Subcutaneous abdominal adipose tissue (tissue), 5 donors: ENCODE data around the gene GABBR1.

ENCODE experiments used
- H3K27ac ChIP-seq: one replicate; pipeline ENCODE4 v1.7.0; 2013; ENCODE audit warnings: low read depth, mild to moderate bottlenecking, inconsistent platforms, low read length, moderate library complexity
- H3K27me3 ChIP-seq, 5 donors: one replicate each; pipeline ENCODE4 v1.7.0; 2013; ENCODE audit warnings: low read length in 5 of 5, inconsistent platforms in 1 of 5; ENCODE audit not compliant: control insufficient read depth in 5 of 5, insufficient read depth in 4 of 5
- H3K36me3 ChIP-seq, 5 donors: one replicate each; pipeline ENCODE4 v1.7.0; 2013; ENCODE audit warnings: low read length in 5 of 5; ENCODE audit not compliant: control insufficient read depth in 5 of 5, insufficient read depth in 5 of 5
- H3K4me1 ChIP-seq, 5 donors: one replicate each; pipeline ENCODE4 v1.7.0; 2013; ENCODE audit warnings: low read length in 5 of 5, mild to moderate bottlenecking in 3 of 5, moderate library complexity in 1 of 5; ENCODE audit not compliant: control insufficient read depth in 5 of 5, insufficient read depth in 5 of 5
- H3K4me3 ChIP-seq, 5 donors: one replicate each; pipeline ENCODE4 v1.7.0; 2013; ENCODE audit warnings: low read length in 5 of 5, low read depth in 1 of 5
- H3K9ac ChIP-seq, 5 donors: one replicate each; pipeline ENCODE4 v1.7.0; 2013; ENCODE audit warnings: low read length in 5 of 5, mild to moderate bottlenecking in 4 of 5, moderate library complexity in 3 of 5
- H3K9me3 ChIP-seq, 5 donors: one replicate each; pipeline ENCODE4 v1.7.0; 2013; ENCODE audit warnings: low read length in 5 of 5; ENCODE audit not compliant: control insufficient read depth in 5 of 5
- donor health status: healthy.
- donor health status: healthy.
- donor health status: healthy.
- donor health status: healthy.
- donor health status: healthy.

Gene GABBR1

DNA sequence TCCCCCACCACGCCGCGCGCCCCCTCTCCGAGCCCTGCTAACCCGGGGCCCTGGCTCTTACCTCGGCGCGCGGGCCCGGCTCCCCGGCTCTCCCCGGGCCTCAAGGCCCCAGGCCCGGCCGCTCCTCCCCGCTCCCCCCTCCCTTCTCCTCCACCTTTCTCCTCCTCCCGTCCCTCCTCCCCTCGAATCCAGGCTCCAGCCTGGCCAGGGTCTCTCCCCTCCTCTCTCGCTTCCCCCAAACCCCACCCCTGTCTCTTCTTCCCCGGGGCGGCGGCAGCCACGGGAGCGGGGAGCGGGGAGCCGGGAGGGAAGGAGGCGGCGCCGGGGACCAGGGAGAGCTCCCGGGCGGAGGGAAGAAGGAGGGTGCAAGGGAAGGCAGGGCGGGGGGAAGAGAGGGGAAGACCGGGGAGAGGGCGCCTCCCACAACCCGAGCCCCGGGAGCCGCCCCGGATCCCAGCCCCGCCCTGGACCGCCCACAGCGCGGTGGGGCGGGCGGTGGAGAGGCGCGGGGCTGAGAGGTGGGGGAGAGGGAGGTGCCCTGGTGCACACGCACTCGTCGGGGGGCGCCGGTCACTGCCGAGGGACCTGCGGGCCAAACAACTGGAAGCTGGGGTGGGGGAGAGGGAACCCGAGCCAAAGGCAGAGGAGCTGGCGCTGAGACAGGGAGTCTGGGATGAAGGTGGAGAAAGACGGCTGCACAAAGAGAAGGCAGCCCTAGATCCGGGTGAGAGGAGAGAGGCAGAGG lies at the start of gene GABBR1:
GABBR1 (minus strand) TSS at position 395 of the 745 bp plus-strand sequence. CDS start 798 bp downstream, outside the sequence.
- no peaks in the 10 kb centered on the region for H3K36me3 ChIP-seq
- H3K4me3 ChIP-seq = peak within 1 kb of the TSS; percentile 61 to 82 (median 72)
- H3K9me3 ChIP-seq = no peaks in the 10 kb centered on the region
- peak within 1 kb of the TSS in 4 of 5 donors; percentile 40 to 71 (median 56) for H3K9ac ChIP-seq
- H3K4me1 ChIP-seq = peaks cover 4 to 37% (median 30%) of the 10 kb centered on the region in 5 donors
- H3K27ac ChIP-seq = no peak within 1 kb of the TSS
- H3K27me3 ChIP-seq = peaks cover 0 to 11% (median 3%) of the 10 kb centered on the region in 5 donors

DNA sequence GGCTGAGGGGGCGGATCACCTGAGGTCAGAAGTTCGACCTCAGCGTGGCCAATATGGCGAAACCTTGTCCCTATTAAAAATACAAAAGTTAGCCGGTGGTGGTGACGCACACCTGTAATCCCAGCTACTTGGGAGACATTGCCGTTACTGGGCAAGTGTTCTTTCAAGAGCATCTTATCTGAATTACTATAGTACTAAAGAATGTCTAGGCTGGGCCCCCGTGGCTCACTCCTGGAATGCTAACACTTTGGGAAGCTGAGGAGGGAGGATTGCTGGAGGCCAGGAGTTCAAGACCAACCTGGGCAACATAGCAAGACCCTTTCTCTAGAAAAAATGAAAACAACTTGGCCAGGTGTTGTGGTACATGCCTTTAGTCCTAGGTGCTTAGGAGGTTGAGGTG lies 48.8 kb upstream of the GABBR1 start:
- Histone ChIP-seq H3K4me3 (no peak overlapping the region), H3K27ac (no peak overlapping the region), H3K9ac (no peak overlapping the region), H3K27me3 (peaks cover 0 to 11% (median 7%) of the 10 kb centered on the region in 5 donors), H3K9me3 (peaks cover 0 to 9% (median 0%) of the 10 kb centered on the region in 5 donors), H3K36me3 (no peaks in the 10 kb centered on the region), H3K4me1 (peaks cover 0 to 4% (median 0%) of the 10 kb centered on the region in 5 donors)

DNA sequence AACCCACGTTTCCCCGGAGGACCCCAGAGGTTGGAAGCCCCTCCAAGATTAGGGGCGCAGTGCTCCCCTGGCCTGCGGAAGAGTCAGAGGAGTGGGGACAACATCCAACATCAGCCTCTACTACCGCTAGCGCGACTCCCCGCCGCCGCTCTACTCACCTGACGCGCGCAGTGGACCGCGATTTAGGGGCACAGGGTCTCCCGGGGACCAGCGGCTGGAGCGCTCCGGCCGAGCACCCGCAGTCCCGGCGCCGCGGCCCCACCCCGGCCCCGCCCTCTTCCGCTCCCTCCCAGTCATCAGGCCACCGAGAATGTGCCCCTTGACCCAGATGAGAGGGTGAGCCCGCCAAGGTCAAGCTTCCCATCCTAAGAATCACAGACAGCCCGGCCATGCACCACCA lies 47.9 kb upstream of the GABBR1 start, which contains the start of gene ZFP57:
ZFP57 (minus strand) TSS at position 249 of the 400 bp plus-strand sequence. CDS start 4,149 bp downstream, outside the sequence.
- Histone ChIP-seq H3K4me1 (peaks cover 0 to 4% (median 0%) of the 10 kb centered on the region in 5 donors), H3K27me3 (peaks cover 0 to 11% (median 7%) of the 10 kb centered on the region in 5 donors), H3K27ac (no peak within 1 kb of the TSS), H3K9me3 (peaks cover 0 to 9% (median 0%) of the 10 kb centered on the region in 5 donors), H3K36me3 (no peaks in the 10 kb centered on the region), H3K9ac (no peak within 1 kb of the TSS), H3K4me3 (peak within 1 kb of the TSS in 1 of 5 donors; percentile 55)

DNA sequence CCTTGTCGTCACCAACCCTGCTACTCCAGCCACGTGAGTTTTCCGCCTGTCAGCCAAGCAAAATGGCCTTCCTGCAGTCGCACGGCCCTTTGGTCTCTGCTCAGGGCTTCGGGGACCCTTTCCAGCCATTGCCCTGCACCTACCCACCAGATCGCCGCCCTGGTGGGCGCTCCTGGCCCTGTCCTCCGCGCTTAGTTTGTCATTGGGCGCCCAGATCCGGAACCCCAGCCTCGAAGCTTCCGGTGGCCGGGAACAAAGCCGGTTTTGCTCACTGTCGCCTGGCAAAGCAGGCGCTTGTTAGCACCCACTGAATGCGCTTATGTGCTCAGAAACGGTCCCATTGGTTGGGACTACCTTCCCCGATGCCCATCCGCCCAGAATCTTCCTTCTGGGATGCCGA lies 47.4 kb upstream of the GABBR1 start:
- Histone ChIP-seq H3K4me3 (peak overlapping the region in 1 of 5 donors; percentile 55), H3K27me3 (peaks cover 0 to 11% (median 3%) of the 10 kb centered on the region in 5 donors), H3K4me1 (peaks cover 0 to 4% (median 0%) of the 10 kb centered on the region in 5 donors), H3K9ac (no peak overlapping the region), H3K36me3 (no peaks in the 10 kb centered on the region), H3K27ac (no peak overlapping the region), H3K9me3 (peaks cover 0 to 6% (median 0%) of the 10 kb centered on the region in 5 donors)

DNA sequence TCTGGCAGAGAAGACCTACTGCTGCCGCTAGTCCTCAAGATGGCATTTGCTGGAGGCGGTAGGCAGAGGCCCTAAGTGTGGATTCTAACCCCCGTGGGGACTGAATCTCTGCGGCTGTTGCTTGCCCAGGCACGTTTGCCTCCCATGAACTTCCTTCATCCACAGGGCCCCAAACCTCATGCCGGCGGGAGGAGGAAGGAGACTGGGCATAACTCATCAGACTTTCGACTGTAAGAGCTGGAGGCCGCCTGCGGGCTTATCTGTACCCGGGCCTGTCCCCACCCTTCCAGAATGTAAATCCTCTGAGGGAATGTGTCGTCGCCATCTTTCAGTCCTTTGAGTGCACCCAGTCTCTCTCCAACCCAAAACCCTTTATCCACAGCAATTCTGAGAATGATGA lies 47.0 kb upstream of the GABBR1 start:
- H3K36me3 ChIP-seq = no peaks in the 10 kb centered on the region
- no peak overlapping the region for H3K9ac ChIP-seq
- no peak overlapping the region for H3K27ac ChIP-seq
- H3K9me3 ChIP-seq = peaks cover 0 to 3% (median 0%) of the 10 kb centered on the region in 5 donors
- H3K4me1 ChIP-seq = peaks cover 0 to 4% (median 0%) of the 10 kb centered on the region in 5 donors
- H3K4me3 ChIP-seq = peak overlapping the region in 1 of 5 donors; percentile 55
- H3K27me3 ChIP-seq = peaks cover 0 to 11% (median 2%) of the 10 kb centered on the region in 5 donors

DNA sequence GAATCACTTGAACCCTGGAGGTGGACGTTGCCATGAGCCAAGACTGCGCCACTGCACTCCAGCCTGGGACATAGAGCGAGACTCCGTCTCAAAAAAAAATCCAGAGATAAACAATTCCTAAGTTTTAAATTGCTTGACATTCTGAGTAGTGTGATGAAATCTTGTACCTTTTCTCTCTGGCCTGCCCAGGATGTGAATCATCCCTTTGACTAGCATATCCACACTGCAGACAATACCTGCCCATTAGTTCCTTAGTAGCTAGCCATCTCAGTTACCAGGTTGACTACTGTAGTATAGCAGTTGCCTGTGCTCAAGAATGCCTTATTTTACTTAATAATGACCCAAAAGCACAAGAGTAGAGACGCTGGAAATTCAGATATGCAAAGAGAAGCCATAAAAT lies 45.1 kb upstream of the GABBR1 start:
- H3K4me3 ChIP-seq = no peak overlapping the region
- no peak overlapping the region for H3K27ac ChIP-seq
- H3K9me3 ChIP-seq = no peaks in the 10 kb centered on the region
- no peak overlapping the region for H3K9ac ChIP-seq
- H3K27me3 ChIP-seq = peaks cover 0 to 11% (median 2%) of the 10 kb centered on the region in 5 donors
- peaks cover 0 to 4% (median 0%) of the 10 kb centered on the region in 5 donors for H3K4me1 ChIP-seq
- no peaks in the 10 kb centered on the region for H3K36me3 ChIP-seq

DNA sequence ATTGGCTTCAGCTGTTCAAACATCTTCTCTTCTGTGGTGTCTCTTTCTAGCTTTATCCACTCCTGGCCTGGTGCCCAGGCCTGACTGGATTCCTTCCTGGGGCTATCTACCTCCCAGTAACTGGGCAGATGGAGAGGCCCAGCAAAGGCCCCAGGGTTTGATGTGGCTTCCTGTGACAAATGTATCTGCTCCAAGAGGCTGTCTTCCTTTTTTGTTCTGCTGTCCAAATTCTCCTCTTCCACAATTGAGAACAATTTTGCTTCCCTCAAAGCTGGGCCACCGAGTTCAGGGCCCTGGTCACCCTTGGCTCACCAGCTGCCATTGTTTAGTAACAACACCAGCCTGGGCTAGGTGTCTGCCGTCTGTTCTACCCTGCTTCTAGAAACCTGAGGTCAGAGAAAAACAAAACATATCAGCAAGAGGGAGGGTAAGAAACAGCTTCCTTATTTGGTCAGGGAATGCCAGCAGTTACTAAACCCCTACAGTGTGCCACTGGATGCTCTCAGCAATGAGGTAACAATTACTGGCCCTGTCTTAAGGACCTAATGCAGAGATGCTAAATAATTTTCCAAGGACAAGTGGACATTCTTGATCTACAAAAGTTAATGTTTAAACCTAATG lies 44.1 kb upstream of the GABBR1 start:
- no peak overlapping the region for H3K27ac ChIP-seq
- H3K9ac ChIP-seq = no peak overlapping the region
- H3K36me3 ChIP-seq = no peaks in the 10 kb centered on the region

DNA sequence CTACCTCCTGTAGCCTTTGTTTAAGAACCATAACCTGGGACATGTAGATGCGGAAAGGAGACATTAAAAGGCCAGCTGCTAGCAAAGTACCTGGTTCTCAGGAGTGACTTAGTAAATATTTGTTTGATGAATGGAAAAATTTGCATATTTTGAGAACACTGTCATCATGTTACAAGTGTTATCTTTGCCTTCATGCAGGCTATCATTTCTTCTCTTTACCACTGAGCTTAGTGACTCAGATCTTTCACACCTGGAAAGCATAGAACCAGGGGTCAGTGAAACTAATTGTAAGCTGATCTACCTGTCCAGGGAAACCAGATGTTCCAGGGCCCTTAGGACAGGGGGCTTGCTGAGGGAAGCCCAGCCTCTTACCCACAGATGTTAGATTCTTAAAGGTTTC lies 42.6 kb upstream of the GABBR1 start:
- Histone ChIP-seq H3K36me3 (no peaks in the 10 kb centered on the region), H3K9ac (no peak overlapping the region), H3K9me3 (no peaks in the 10 kb centered on the region), H3K4me1 (no peaks in the 10 kb centered on the region), H3K27ac (no peak overlapping the region), H3K4me3 (no peak overlapping the region), H3K27me3 (peaks cover 0 to 15% (median 9%) of the 10 kb centered on the region in 5 donors)

More for the DNA sequence above, 44.1 kb upstream of the GABBR1 start:
- Histone ChIP-seq H3K27me3 (peaks cover 0 to 11% (median 9%) of the 10 kb centered on the region in 5 donors), H3K4me3 (no peak overlapping the region), H3K9me3 (no peaks in the 10 kb centered on the region), H3K4me1 (peaks cover 0 to 4% (median 0%) of the 10 kb centered on the region in 5 donors)

DNA sequence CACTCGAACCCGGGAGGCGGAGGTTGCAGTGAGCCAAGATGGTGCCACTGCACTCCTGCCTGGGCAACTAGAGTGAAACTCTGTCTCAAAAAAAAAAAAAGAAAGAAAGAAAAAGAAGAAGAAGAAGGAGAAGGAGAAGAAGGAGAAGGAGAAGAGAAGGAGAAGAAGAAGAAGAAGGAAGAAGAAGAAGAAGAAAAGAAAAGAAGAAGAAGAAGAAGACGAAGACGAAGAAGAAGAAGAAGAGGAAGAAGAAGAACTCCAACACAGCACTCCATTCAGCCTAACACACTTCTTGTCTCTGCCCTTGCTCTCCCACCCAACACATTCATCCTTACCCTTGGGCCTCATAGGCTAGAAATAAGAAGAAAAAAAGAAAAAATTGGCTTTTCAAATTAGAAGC lies 41.0 kb upstream of the GABBR1 start:
- Histone ChIP-seq H3K36me3 (no peaks in the 10 kb centered on the region), H3K4me3 (no peak overlapping the region), H3K9me3 (no peaks in the 10 kb centered on the region), H3K4me1 (no peaks in the 10 kb centered on the region), H3K27ac (no peak overlapping the region), H3K9ac (no peak overlapping the region), H3K27me3 (peaks cover 0 to 18% (median 7%) of the 10 kb centered on the region in 5 donors)

DNA sequence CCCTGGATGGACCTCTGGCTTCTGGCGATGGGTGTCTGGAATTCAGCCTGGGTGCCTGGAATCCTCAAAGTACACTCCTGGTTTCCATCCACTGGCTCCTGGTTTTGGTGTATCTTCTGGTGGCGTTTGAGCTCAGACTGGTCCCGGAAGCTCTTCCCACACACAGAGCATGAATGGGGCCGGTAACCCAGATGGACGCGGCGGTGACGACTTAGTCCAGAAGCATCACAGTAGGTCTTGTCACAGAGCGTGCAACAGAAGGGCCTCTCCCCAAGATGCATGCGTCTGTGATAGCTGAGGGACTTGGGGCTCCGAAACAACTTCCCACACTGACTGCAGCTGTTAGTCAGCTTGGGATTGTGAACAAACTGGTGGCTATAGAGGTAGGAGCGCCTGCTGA lies 40.2 kb upstream of the GABBR1 start:
- no peaks in the 10 kb centered on the region for H3K9me3 ChIP-seq
- no peak overlapping the region for H3K9ac ChIP-seq
- no peak overlapping the region for H3K27ac ChIP-seq
- no peaks in the 10 kb centered on the region for H3K36me3 ChIP-seq
- H3K4me1 ChIP-seq = no peaks in the 10 kb centered on the region
- H3K27me3 ChIP-seq = peaks cover 0 to 22% (median 7%) of the 10 kb centered on the region in 5 donors
- H3K4me3 ChIP-seq = no peak overlapping the region
